GM19023 (cell line): ENCODE data around the gene KDM2A.

Experiments
- ATAC-seq: cut with Tn5 transposase; IDR thresholded peaks from one replicate; pipeline ENCODE4 v1.9.1; 2021; ENCODE audit warnings: mild to moderate bottlenecking, moderate library complexity; ENCODE audit not compliant: unreplicated experiment

The KDM2A gene

DNA sequence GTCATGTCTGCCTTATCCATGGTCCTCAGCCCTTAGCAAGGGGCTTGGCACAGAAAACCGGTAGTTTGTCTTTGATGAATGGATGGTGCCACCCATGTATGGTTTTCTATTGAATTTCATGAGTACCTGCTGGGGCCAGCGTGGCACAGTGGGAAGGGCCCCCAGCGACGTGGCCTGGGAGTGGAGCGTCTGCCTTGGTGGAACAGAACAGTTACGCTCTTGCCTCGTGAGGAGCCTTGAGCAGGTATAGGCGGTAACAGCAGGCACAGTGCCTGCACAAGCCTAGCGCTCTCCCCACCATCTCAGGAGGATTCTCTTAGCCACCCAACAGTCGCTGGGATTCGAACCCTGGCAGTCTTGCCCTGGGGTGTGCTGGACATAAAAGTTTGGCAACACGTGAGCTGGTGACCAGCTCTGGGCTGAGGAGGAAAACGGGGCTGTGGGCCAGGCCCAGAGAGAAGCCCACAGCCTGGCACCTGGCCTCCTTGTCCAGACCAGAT, 181.2 kb downstream of the KDM2A start:
- no peak for ATAC-seq

DNA sequence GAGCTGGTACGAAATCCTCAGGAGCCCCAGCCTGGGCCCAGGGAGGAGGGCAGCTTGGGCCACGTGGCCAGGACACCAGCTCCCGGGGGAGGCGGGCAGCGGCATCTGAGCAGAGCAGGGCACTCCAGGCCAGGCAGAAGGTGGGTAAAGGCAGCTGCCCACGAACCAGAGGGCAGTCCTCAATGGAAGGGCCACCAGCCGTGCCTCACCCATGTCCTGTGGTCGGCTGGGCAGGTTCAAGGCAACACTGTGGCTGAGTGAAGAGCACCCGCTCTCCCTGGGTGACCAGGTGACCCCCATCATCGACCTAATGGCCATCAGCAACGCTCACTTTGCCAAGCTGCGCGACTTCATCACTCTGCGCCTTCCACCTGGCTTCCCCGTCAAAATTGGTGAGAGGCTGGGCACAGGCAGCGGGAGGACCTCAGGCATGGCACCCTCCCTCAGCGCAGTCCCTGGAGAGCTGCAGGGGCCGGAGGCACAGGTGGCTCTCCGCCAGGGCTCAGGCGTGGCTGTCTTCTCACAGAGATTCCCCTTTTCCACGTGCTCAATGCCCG, 181.8 kb downstream of the KDM2A start:
- no peak for ATAC-seq

DNA sequence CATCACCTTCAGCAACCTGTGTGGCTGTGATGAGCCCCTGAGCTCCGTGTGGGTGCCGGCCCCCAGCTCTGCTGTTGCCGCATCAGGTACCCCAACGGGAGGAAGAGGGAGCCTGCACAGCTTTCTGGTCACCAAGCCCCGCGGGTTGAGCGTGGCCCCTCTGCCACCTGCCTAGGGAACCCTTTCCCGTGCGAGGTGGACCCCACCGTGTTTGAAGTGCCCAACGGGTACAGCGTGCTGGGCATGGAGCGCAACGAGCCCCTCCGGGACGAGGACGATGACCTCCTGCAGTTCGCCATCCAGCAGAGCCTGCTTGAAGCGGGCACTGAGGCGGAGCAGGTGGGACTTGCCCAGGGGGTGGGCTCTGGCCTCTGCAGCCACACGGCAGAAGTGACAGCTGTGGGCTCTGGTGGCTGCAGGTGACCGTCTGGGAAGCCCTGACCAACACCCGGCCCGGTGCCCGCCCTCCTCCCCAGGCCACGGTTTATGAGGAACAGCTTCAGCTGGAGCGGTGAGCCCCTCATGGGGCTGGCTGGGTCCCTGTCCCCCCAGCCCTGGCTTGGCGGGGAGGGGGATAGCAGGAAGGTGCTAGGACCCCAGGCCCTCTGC, 182.4 kb downstream of the KDM2A start:
- ATAC-seq, result no peak

DNA sequence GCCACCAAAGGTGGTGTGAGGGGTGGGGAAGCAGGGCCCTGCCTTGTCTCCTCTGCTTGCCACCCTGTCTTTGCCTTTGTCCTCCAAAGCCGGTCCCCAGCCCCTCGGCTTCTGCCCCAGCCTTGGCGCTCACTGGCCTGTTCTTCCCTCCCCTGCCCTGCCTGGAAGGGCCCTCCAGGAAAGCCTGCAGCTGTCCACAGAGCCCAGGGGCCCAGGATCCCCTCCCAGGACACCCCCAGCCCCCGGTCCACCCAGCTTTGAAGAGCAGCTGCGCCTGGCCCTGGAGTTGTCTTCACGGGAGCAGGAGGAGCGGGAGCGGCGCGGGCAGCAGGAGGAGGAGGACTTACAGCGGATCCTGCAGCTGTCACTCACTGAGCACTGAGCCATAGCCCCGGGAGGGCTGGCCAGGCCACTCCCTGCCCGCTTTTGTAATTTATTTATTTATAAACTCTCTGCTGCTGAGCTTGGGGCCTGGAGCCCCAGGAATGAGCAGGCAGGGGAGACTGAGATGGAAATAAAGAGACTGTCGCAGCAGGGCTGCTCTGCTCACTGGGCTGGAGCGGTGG, 183.0 kb downstream of the KDM2A start:
- no peak for ATAC-seq

DNA sequence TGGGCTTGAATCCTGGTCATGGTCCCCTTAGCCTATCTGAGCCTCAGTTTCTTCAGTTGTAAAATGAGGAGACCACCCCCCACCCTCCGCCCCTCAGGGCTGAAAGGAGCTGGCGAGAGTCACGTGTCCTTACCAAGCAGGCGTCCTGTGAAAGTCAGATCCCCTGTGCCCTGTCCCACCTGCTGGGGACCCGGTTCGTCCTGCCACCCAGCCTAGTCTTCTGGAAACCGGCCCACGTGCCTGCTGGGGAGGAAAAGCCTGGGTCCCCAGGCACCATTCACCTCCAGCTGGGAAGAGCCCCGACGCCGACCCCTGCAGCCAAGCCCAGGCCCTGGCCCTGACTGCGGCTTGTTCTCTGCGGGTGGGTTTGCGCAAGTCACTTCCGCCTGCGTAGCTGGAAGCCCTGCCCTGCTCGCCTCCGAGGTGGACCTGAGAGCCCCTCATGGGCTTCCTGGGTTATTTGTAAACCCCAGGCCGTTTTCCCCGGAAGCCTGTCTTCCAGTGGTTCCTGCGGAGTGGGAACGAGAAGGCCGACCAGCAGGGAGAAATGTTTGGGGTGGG, 183.6 kb downstream of the KDM2A start:
- ATAC-seq, result no peak

DNA sequence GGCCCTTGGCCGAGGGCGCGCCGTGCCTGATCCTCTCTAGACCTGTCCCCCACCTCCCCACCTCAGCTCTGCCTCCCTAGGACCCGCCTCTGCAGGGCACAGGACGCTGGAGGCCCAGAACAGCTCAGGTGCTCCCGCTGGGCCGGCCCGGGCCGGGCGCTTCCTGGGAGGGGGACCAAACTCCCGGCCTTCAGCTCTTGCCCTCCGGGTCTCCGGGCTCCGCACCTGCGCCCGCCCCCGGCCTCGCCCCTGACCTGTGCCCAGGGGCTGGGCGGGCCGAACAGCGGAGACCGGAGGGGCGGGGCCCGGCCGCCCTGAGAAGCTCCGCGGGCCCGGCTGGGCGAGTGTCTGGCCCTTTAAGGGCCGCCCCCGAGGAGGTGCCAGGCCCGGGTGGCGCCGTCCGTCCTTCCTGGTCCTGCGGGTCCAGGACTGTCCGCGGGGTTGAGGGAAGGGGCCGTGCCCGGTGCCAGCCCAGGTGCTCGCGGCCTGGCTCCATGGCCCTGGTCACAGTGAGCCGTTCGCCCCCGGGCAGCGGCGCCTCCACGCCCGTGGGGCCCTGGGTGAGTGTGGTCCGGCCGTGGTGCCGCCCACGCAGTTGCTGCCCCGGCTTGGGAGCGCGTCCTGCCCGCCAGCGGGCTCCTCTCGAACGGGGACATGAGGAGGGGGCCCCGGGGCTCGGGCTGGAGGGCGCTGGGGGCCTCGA, 184.2 kb downstream of the KDM2A start, which contains the start of gene SSH3:
Gene SSH3, plus strand, starts transcription at position 399 of the 703 bp plus-strand sequence. Its CDS starts 96 bp downstream, at position 495.
- no peak for ATAC-seq

DNA sequence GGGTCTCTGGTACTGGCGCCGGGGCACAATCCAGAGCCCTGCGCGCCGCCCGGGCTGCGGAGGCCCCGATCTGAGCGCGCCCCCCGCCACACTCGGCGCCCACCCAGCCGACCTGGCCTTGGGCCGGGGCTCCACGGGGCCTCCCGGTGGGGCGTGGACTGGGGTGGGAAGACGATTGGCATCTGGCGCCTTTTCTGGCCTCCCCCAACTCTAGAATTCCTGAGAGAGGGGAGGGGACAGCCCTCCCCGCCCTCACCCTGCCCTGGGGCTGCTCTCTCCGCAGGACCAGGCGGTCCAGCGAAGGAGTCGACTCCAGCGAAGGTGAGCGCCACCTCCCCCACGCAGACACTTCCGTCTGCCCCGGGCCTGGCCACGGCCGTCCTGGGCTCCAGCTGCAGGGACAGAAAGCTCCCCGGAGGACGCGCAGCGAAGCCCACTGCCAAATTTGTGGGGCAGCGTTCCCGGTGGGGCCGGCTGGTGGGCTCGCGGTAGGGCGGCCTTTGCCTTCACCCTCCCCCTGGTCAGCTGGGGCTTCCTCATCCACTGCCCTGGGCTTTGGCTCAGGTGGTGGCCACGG, 184.9 kb downstream of the KDM2A start:
- no peak for ATAC-seq

DNA sequence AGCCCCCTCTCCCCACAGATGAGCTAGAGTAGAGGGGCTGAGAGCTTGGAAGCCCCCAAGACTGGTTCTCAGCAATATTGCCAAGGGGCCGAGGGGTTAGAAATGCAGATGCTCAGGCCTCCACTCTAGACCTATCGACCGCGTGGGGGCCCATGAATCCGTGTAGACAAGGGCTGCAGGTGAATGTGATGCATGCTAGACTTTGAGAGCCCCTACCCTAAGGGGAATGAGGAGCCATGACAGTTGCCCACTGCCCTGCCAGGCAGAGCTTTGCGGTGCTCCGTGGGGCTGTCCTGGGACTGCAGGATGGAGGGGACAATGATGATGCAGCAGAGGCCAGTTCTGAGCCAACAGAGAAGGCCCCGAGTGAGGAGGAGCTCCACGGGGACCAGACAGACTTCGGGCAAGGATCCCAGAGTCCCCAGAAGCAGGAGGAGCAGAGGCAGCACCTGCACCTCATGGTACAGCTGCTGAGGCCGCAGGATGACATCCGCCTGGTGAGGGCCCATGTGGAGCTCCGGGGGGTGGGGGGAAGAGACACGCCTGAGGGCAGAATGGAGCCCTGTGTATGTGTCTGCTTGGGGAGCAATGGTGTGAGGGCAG, 185.5 kb downstream of the KDM2A start:
- ATAC-seq, result no peak

DNA sequence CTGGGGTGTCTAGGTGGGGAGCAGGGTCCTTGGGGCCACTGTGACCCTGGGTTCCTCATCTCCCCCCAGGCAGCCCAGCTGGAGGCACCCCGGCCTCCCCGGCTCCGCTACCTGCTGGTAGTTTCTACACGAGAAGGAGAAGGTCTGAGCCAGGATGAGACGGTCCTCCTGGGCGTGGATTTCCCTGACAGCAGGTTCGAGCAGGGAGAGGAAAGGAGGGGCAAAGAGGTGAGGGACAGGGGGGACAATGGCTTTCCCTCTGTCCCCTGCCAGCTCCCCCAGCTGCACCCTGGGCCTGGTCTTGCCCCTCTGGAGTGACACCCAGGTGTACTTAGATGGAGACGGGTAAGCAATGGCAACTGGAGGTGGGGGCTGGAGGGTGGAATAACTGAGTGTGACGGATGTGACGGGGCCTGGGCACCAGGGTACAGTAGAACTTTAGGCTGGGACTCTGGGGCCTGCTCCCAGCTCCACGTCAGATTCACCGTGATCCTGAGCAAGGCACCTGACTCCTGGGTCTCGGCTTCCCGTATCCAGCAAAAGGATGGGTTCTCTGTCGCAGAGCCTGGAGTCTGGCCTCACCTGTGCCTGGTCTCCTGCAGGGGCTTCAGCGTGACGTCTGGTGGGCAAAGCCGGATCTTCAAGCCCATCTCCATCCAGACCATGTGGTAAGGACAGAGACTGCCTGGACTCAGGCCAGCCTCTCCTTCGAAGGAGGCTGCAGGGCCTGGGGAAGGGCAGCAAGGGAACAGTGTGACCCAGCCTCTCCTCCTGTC, 187.9 kb downstream of the KDM2A start:
- ATAC-seq, result no peak

DNA sequence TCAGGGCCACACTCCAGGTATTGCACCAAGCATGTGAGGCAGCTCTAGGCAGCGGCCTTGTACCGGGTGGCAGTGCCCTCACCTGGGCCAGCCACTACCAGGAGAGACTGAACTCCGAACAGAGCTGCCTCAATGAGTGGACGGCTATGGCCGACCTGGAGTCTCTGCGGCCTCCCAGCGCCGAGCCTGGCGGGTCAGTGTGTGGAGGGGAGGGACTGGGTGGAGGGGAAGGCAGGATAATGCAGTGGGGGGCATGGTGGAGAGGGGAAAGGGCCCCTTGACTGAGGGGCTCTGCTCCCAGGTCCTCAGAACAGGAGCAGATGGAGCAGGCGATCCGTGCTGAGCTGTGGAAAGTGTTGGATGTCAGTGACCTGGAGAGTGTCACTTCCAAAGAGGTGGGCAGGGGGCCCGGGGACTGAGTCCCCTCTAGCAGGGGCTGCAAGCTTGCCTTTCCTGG, 188.5 kb downstream of the KDM2A start:
- no peak for ATAC-seq
